ENCODE data around the gene PP2D1. TPM values are rescaled to one million over a fixed set of nuclear protein-coding genes. Genes with fewer than 3 reads are reported as not detected.

PP2D1 gene
- total RNA-seq, 2 experiments from 2014 or later: not detected

GRCh38 chr3:20043396-20043795 is 31.3 kb upstream of the PP2D1 start:
- peaks cover 7% of the 10 kb centered on the region; the same call in 1 of the 2 replicates for H4K20me1 ChIP-seq (ENCODE audit: insufficient read depth, low read length)
- H3K9me2 ChIP-seq (ENCODE audit: insufficient read depth, low read length): no peaks in the 10 kb centered on the region
- H3K4me1 ChIP-seq (ENCODE audit: insufficient read depth, low read length, poor library complexity, severe bottlenecking): peaks cover 75% of the 10 kb centered on the region
- ChIA-PET POLR2A (interaction anchor here (0.6 to 1.8 kb wide), 8 partner anchors 8 to 146 kb away, joined by 3 to 10 read pairs (median 3); partner anchors contain the start of gene SGO1), CTCF (ENCODE audit: unreplicated experiment) (no interaction called here)
- no peak for TF ChIP-seq CTCF (conservative IDR thresholded peaks at IDR 0.05; ENCODE audit: low read length)
- no peak for TF ChIP-seq EZH2phosphoT487 (IDR thresholded peaks at IDR 0.05; ENCODE audit: borderline replicate concordance, low read depth, low read length)
- DNase-seq (ENCODE audit: low spot score): peak; percentile 68
- intact Hi-C loops (cut with micrococcal nuclease; ENCODE audit: unreplicated experiment): loop anchor here (10.0 kb wide), 1 partner anchor 1299 kb away; no protein-coding TSS in a partner anchor
- H3K27ac ChIP-seq (ENCODE audit: low read depth, low read length, poor library complexity, severe bottlenecking): peak overlapping the region; percentile 88
- peaks cover 69% of the 10 kb centered on the region for H3K79me2 ChIP-seq (ENCODE audit: insufficient read depth, low read depth, low read length)
- no peaks in the 10 kb centered on the region for H3K9me3 ChIP-seq (ENCODE audit: low read length)
- no peak overlapping the region; the same call in 1 of the 2 replicates for H2AFZ ChIP-seq (ENCODE audit: low read length)
- H3K4me2 ChIP-seq (ENCODE audit: low read length): peak overlapping the region; percentile 89
- BruUV-seq (replicated peaks): no TSS peak
- H3K36me3 ChIP-seq (ENCODE audit: insufficient read depth, low read length): no peaks in the 10 kb centered on the region
- peak overlapping the region; percentile 94 for H3K4me3 ChIP-seq (ENCODE audit: low read depth, low read length, poor library complexity, severe bottlenecking)

GRCh38 chr3:20042331-20042730 is 30.3 kb upstream of the PP2D1 start:
- H3K4me2 ChIP-seq (ENCODE audit: low read length): peak overlapping the region; percentile 89
- TSS peak; percentile 32 for BruUV-seq (replicated peaks)
- intact Hi-C loops (cut with micrococcal nuclease; ENCODE audit: unreplicated experiment): loop anchor here (10.0 kb wide), 1 partner anchor 1298 kb away; no protein-coding TSS in a partner anchor

More at GRCh38 chr3:20042331-20042730, 30.3 kb upstream of the PP2D1 start:
- Histone ChIP-seq H2AFZ (ENCODE audit: low read length) (no peak overlapping the region), H3K4me3 (ENCODE audit: low read depth, low read length, poor library complexity, severe bottlenecking) (peak overlapping the region; percentile 94), H3K36me3 (ENCODE audit: insufficient read depth, low read length) (no peaks in the 10 kb centered on the region), H4K20me1 (ENCODE audit: insufficient read depth, low read length) (peaks cover 7% of the 10 kb centered on the region; the same call in 1 of the 2 replicates), H3K9me3 (ENCODE audit: low read length) (no peaks in the 10 kb centered on the region), H3K9me2 (ENCODE audit: insufficient read depth, low read length) (no peaks in the 10 kb centered on the region), H3K27ac (ENCODE audit: low read depth, low read length, poor library complexity, severe bottlenecking) (peak overlapping the region; percentile 88), H3K79me2 (ENCODE audit: insufficient read depth, low read depth, low read length) (peaks cover 59% of the 10 kb centered on the region), H3K4me1 (ENCODE audit: insufficient read depth, low read length, poor library complexity, severe bottlenecking) (peaks cover 74% of the 10 kb centered on the region)
- ChIA-PET POLR2A (interaction anchor here (0.6 to 2.5 kb wide), 6 partner anchors 9 to 142 kb away, joined by 3 to 29 read pairs (median 4); partner anchors contain the start of gene SGO1), CTCF (ENCODE audit: unreplicated experiment) (no interaction called here)
- DNase-seq (ENCODE audit: low spot score): no peak
- TF ChIP-seq CTCF (conservative IDR thresholded peaks at IDR 0.05; ENCODE audit: low read length) (no peak), EZH2phosphoT487 (IDR thresholded peaks at IDR 0.05; ENCODE audit: borderline replicate concordance, low read depth, low read length) (no peak)

All from OCI-LY7 (cell line).